Thyroid gland (tissue), 4 donors: Measurements from ENCODE around the gene NFIA.

Source experiments
- CTCF ChIP-seq, 6 experiments: fragments of 200-600 bp in 3 of 6; fragments of 450-650 bp in 3 of 6; sonication (generic) in 3 of 6; IDR thresholded peaks; one replicate each; pipeline ENCODE4 v1.5.1; 2016 to 2019; ENCODE audit warnings: antibody characterized with exemption in 6 of 6, mild to moderate bottlenecking in 2 of 6, inconsistent platforms in 1 of 6, moderate library complexity in 1 of 6
- POLR2A ChIP-seq, 2 donors: fragments of 450-650 bp; IDR thresholded peaks; one replicate each; pipeline ENCODE4 v1.6.1; 2017; ENCODE audit warnings: antibody characterized with exemption in 2 of 2, mild to moderate bottlenecking in 2 of 2, moderate library complexity in 1 of 2

GRCh38 chr1:61462628-61463027 is 380.3 kb downstream of the NFIA start:
- TF ChIP-seq POLR2A (IDR thresholded peaks at IDR 0.05) (no peak), CTCF (IDR thresholded peaks at IDR 0.05) (no peak)
